Putamen (tissue), 1 donor: ENCODE data around the gene EYA2.
"Not testable (repeated sequence)": the region's sequence is repeated elsewhere in the genome, so short reads cannot be mapped to it uniquely, and the experiment has no call there.

ENCODE experiments used
- DNase-seq: peaks from one replicate; pipeline ENCODE4 v3.0.0-alpha.2; 2016; ENCODE audit warnings: low spot score

The EYA2 gene

GRCh38 chr20:46894579-46894958 is at the start of gene EYA2:
Gene EYA2 (plus strand): TSS chr20:46894843. CDS start chr20:46990011, 95,168 bp downstream.
- DNase-seq: no peak

GRCh38 chr20:46844965-46845364 is 49.7 kb upstream of the EYA2 start:
- no peak for DNase-seq

- DNase-seq: no peak
Observed at GRCh38 chr20:46849269-46849668, 45.4 kb upstream of the EYA2 start.

- DNase-seq: no peak
Observed at GRCh38 chr20:46849751-46850150, 44.9 kb upstream of the EYA2 start.

- no peak for DNase-seq
Observed at GRCh38 chr20:46850416-46850815, 44.2 kb upstream of the EYA2 start.

- DNase-seq: no peak
Observed at GRCh38 chr20:46850896-46851295, 43.7 kb upstream of the EYA2 start.

- DNase-seq: no peak
Observed at GRCh38 chr20:46851746-46852145, 42.9 kb upstream of the EYA2 start.

GRCh38 chr20:46852313-46852712 is 42.3 kb upstream of the EYA2 start:
- DNase-seq: no peak

GRCh38 chr20:46853926-46854325 is 40.7 kb upstream of the EYA2 start:
- no peak for DNase-seq

GRCh38 chr20:46857061-46857831 is 37.4 kb upstream of the EYA2 start:
- DNase-seq: no peak

GRCh38 chr20:46865824-46866223 is 28.8 kb upstream of the EYA2 start:
- DNase-seq: no peak

- no peak for DNase-seq
Observed at GRCh38 chr20:46870041-46870440, 24.6 kb upstream of the EYA2 start.

- peak; percentile 14 for DNase-seq
Observed at GRCh38 chr20:46872328-46873211, 22.1 kb upstream of the EYA2 start.

- no peak for DNase-seq
Observed at GRCh38 chr20:46875059-46875458, 19.6 kb upstream of the EYA2 start.

GRCh38 chr20:46879386-46879785 is 15.3 kb upstream of the EYA2 start:
- no peak for DNase-seq

GRCh38 chr20:46879963-46880362 is 14.7 kb upstream of the EYA2 start:
- not testable (repeated sequence) for DNase-seq

GRCh38 chr20:46883892-46884291 is 10.8 kb upstream of the EYA2 start:
- no peak for DNase-seq

GRCh38 chr20:46890682-46891081 is 4.0 kb upstream of the EYA2 start:
- no peak for DNase-seq

- DNase-seq: no peak
Observed at GRCh38 chr20:46893051-46893450, 1.6 kb upstream of the EYA2 start.

- DNase-seq: no peak
Observed at GRCh38 chr20:46893877-46894578, 615 bp upstream of the EYA2 start.

GRCh38 chr20:46894971-46895905 is 595 bp downstream of the EYA2 start:
- no peak for DNase-seq

- DNase-seq: no peak
Observed at GRCh38 chr20:46895906-46896242, 1.2 kb downstream of the EYA2 start.
